Measurements from ENCODE around the gene KLHDC4. TPM values are rescaled to one million over a fixed set of nuclear protein-coding genes. Genes with fewer than 3 reads are reported as not detected.
A peak's percentile ranks its signal among the peaks of the same experiment; 100 is the strongest.

The KLHDC4 gene
- polyA plus RNA-seq, 1 of the 3 experiments (the other 2 are of a cell fraction), result 51.2 TPM

GRCh38 chr16:87780385-87780989, 14.7 kb upstream of the KLHDC4 start:
- 89% methylated on average over 10 of the region's 10 CpGs for WGBS (ENCODE audit: low lambda C conversion rate)
- peaks cover 16 to 22% of the 10 kb centered on the region in 2 experiments; a peak in 2 of 4 replicates for H3K4me1 ChIP-seq (ENCODE audit: control insufficient read depth in 1 of 2, insufficient read depth in 2 of 2, low read depth in 1 of 2, low read length in 1 of 2)
- ChIA-PET POLR2A (interaction anchor here (0.7 to 2.4 kb wide), 5 partner anchors 27 to 430 kb away, joined by 3 to 13 read pairs (median 4); partner anchors contain the start of gene SLC7A5), CTCF (interaction anchor here (0.6 to 8.5 kb wide), 13 partner anchors 10 to 176 kb away, joined by 3 to 281 read pairs (median 48); partner anchors contain the start of gene SLC7A5)
- H3K4me2 ChIP-seq, result no peak overlapping the region
- H3K9me3 ChIP-seq, result no peaks in the 10 kb centered on the region
- no peaks in the 10 kb centered on the region for H4K20me1 ChIP-seq (ENCODE audit: insufficient read depth)
- H3F3A ChIP-seq (replicated peaks; ENCODE audit: insufficient read depth), result peaks cover 4% of the 10 kb centered on the region
- H3K27ac ChIP-seq (ENCODE audit: low read depth in 2 of 2, low read length in 1 of 2), result no peak overlapping the region
- no peaks in the 10 kb centered on the region for H3K9me2 ChIP-seq
- no peaks in the 10 kb centered on the region for H3K27me3 ChIP-seq (ENCODE audit: insufficient read depth)
- no peaks in the 10 kb centered on the region for H3K79me2 ChIP-seq (ENCODE audit: insufficient read depth)
- no peak for TF ChIP-seq FOXM1 (IDR thresholded peaks at IDR 0.05; ENCODE audit: low read depth)
- TF ChIP-seq TAF1 (IDR thresholded peaks at IDR 0.05; ENCODE audit: borderline replicate concordance, low read depth, low read length), result no peak
- no peak for DNase-seq
- H3K9ac ChIP-seq, result no peak overlapping the region
- H3K4me3 ChIP-seq (ENCODE audit: low read depth in 2 of 2, low read length in 1 of 2), result no peak overlapping the region
- H2AFZ ChIP-seq (ENCODE audit: low read depth), result peak overlapping the region; percentile 63; the same call in 1 of the 2 replicates
- H3K36me3 ChIP-seq (replicated peaks in 1 of 2; ENCODE audit: control insufficient read depth in 1 of 2, insufficient read depth in 2 of 2, low read length in 1 of 2), result no peaks in the 10 kb centered on the region

- H3K27ac ChIP-seq (ENCODE audit: low read depth in 2 of 2, low read length in 1 of 2), result peak overlapping the region; percentile 64 to 70
- H3K4me1 ChIP-seq (ENCODE audit: control insufficient read depth in 1 of 2, insufficient read depth in 2 of 2, low read depth in 1 of 2, low read length in 1 of 2), result peaks cover 16 to 22% of the 10 kb centered on the region in 2 experiments; a peak in 2 of 4 replicates
- H3K4me2 ChIP-seq, result peak overlapping the region; percentile 66
- no peaks in the 10 kb centered on the region for H3K79me2 ChIP-seq (ENCODE audit: insufficient read depth)
- DNase-seq, result peak; percentile 88
- no peaks in the 10 kb centered on the region for H3K9me3 ChIP-seq
- H3F3A ChIP-seq (replicated peaks; ENCODE audit: insufficient read depth), result peaks cover 8% of the 10 kb centered on the region
- H2AFZ ChIP-seq (ENCODE audit: low read depth), result peak overlapping the region; percentile 88
- CTCF ChIA-PET, result interaction anchor here (0.6 to 8.5 kb wide), 66 partner anchors 8 to 712 kb away, joined by 3 to 281 read pairs (median 6); partner anchors contain the start of genes BANP, JPH3, KLHDC4 and SLC7A5
- H3K36me3 ChIP-seq (replicated peaks in 1 of 2; ENCODE audit: control insufficient read depth in 1 of 2, insufficient read depth in 2 of 2, low read length in 1 of 2), result no peaks in the 10 kb centered on the region
- POLR2A ChIA-PET, result interaction anchor here (1.0 to 2.4 kb wide), 4 partner anchors 28 to 92 kb away, joined by 3 to 16 read pairs (median 12); partner anchors contain the start of gene SLC7A5
- H3K9ac ChIP-seq, result peak overlapping the region; percentile 56; the same call in 1 of the 2 replicates
- H3K9me2 ChIP-seq, result no peaks in the 10 kb centered on the region
- 24% methylated on average over 22 of the region's 41 CpGs for WGBS (ENCODE audit: low lambda C conversion rate)
- no peak overlapping the region for H3K4me3 ChIP-seq (ENCODE audit: low read depth in 2 of 2, low read length in 1 of 2)
- no peaks in the 10 kb centered on the region for H4K20me1 ChIP-seq (ENCODE audit: insufficient read depth)
- no peaks in the 10 kb centered on the region for H3K27me3 ChIP-seq (ENCODE audit: insufficient read depth)
- TF ChIP-seq SMC3 (IDR thresholded peaks at IDR 0.05; ENCODE audit: low read depth, low read length) (peak; percentile 98), MXI1 (IDR thresholded peaks at IDR 0.05; ENCODE audit: low read depth, low read length) (no peak), IRF3 (IDR thresholded peaks at IDR 0.05; ENCODE audit: low read depth, low read length) (no peak), RAD21 (IDR thresholded peaks at IDR 0.05; ENCODE audit: low read length) (peak; percentile 97), TAF1 (IDR thresholded peaks at IDR 0.05; ENCODE audit: borderline replicate concordance, low read depth, low read length) (0 out of 2 replicates have a peak, but pooled peaks have one; percentile 6), RCOR1 (IDR thresholded peaks at IDR 0.05; ENCODE audit: low read length) (no peak), CHD2 (IDR thresholded peaks at IDR 0.05; ENCODE audit: low read length, partially characterized antibody) (peak; percentile 65), POLR2AphosphoS5 (IDR thresholded peaks at IDR 0.05; ENCODE audit: low read depth, low read length) (no peak; the same call in 1 of the 2 replicates), USF2 (IDR thresholded peaks at IDR 0.05; ENCODE audit: borderline replicate concordance, low read depth, low read length) (no peak), MAX (IDR thresholded peaks at IDR 0.05; ENCODE audit: low read depth) (peak; percentile 81), EP300 (IDR thresholded peaks at IDR 0.05; ENCODE audit: borderline replicate concordance in 1 of 2, low read depth in 1 of 2, low read length in 1 of 2) (peak in 1 of 2 experiments; percentile 60; a peak in 1 of 4 replicates), NFIC (IDR thresholded peaks at IDR 0.05; ENCODE audit: borderline replicate concordance) (peak; percentile 39; the same call in 1 of the 2 replicates), FOSL2 (IDR thresholded peaks at IDR 0.05; ENCODE audit: borderline replicate concordance, low read depth) (peak; percentile 13; the same call in 1 of the 2 replicates), FOXJ3 (CRISPR knock-in tag; IDR thresholded peaks at IDR 0.05) (peak; percentile 70), TCF12 (IDR thresholded peaks at IDR 0.05) (peak; percentile 41; the same call in 1 of the 2 replicates), FOXM1 (IDR thresholded peaks at IDR 0.05; ENCODE audit: low read depth) (0 out of 2 replicates have a peak, but pooled peaks have one; percentile 21), TEAD4 (IDR thresholded peaks at IDR 0.05; ENCODE audit: borderline replicate concordance, insufficient read depth) (no peak), REST (IDR thresholded peaks at IDR 0.05; ENCODE audit: low read depth, low read length) (no peak)
Measured at GRCh38 chr16:87778830-87779579, 13.2 kb upstream of the KLHDC4 start.

Data from SK-N-SH (cell line).